ENCODE data around the gene DCAF17.
A peak's percentile ranks its signal among the peaks of the same experiment; 100 is the strongest.

The DCAF17 gene

DNA sequence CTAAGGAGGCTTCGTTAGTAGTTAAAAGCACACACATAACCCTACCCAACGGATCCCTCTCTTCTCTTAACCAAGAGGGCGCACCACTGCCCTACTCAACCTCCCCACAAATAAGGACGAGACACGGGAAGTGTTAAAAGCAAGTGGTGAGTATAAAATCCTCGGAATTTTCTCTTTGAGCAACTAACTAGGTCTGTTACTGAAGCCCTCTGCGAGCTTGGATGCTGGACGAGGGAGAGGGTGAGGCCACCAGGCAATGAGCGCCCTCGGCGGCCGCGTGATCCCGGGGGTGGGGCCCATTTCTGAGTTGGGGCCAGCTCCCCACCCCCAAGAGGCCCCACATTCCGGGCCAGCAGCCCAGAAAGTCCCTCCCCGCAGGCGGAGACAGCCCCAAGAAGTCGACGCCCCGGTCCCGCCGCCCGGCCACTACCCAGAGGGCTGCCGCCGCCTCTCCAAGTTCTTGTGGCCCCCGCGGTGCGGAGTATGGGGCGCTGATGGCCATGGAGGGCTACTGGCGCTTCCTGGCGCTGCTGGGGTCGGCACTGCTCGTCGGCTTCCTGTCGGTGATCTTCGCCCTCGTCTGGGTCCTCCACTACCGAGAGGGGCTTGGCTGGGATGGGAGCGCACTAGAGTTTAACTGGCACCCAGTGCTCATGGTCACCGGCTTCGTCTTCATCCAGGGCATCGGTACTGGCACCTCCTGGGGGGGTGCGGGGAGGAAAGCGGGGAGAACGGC lies 88.2 kb downstream of the DCAF17 start, which contains the start of gene CYBRD1 (continued):
- peak; percentile 63 for TF ChIP-seq KLF1 (tag by site-specific recombination; IDR thresholded peaks at IDR 0.05)
- TF ChIP-seq ZNF514 (tag by site-specific recombination; IDR thresholded peaks at IDR 0.05) = no peak
- TF ChIP-seq MYNN (tag by site-specific recombination; IDR thresholded peaks at IDR 0.05; ENCODE audit: borderline replicate concordance) = peak; percentile 33; the same call in 1 of the 2 replicates
- TF ChIP-seq, protein P1, sequence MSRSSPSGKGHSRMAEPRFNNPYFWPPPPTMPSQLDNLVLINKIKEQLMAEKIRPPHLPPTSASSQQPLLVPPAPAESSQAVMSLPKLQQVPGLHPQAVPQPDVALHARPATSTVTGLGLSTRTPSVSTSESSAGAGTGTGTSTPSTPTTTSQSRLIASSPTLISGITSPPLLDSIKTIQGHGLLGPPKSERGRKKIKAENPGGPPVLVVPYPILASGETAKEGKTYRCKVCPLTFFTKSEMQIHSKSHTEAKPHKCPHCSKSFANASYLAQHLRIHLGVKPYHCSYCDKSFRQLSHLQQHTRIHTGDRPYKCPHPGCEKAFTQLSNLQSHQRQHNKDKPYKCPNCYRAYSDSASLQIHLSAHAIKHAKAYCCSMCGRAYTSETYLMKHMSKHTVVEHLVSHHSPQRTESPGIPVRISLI (tag by site-specific recombination; IDR thresholded peaks at IDR 0.05) = no peak
- no peak for TF ChIP-seq ZNF707 (tag by site-specific recombination; IDR thresholded peaks at IDR 0.05)
- TF ChIP-seq OVOL3 (tag by site-specific recombination; IDR thresholded peaks at IDR 0.05) = no peak
- TF ChIP-seq, protein P2, sequence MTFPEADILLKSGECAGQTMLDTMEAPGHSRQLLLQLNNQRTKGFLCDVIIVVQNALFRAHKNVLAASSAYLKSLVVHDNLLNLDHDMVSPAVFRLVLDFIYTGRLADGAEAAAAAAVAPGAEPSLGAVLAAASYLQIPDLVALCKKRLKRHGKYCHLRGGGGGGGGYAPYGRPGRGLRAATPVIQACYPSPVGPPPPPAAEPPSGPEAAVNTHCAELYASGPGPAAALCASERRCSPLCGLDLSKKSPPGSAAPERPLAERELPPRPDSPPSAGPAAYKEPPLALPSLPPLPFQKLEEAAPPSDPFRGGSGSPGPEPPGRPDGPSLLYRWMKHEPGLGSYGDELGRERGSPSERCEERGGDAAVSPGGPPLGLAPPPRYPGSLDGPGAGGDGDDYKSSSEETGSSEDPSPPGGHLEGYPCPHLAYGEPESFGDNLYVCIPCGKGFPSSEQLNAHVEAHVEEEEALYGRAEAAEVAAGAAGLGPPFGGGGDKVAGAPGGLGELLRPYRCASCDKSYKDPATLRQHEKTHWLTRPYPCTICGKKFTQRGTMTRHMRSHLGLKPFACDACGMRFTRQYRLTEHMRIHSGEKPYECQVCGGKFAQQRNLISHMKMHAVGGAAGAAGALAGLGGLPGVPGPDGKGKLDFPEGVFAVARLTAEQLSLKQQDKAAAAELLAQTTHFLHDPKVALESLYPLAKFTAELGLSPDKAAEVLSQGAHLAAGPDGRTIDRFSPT (tag by site-specific recombination; IDR thresholded peaks at IDR 0.05) = no peak
- no peak for TF ChIP-seq HOXC10 (CRISPR knock-in tag; IDR thresholded peaks at IDR 0.05)
- TF ChIP-seq ZNF350 (tag by site-specific recombination; IDR thresholded peaks at IDR 0.05) = no peak
- TF ChIP-seq ZNF768 (tag by site-specific recombination; IDR thresholded peaks at IDR 0.05) = no peak
- no peak for TF ChIP-seq KLF16 (tag by site-specific recombination; IDR thresholded peaks at IDR 0.05)
- no peak for TF ChIP-seq ZBTB48 (tag by site-specific recombination; IDR thresholded peaks at IDR 0.05)
- no peak for TF ChIP-seq ZNF114 (tag by site-specific recombination; IDR thresholded peaks at IDR 0.05)
- 0 out of 2 replicates have a peak, but pooled peaks have one; percentile 17 for TF ChIP-seq ZNF341 (tag by site-specific recombination; IDR thresholded peaks at IDR 0.05; ENCODE audit: low read depth)
- peak; percentile 82 for TF ChIP-seq ZSCAN30 (tag by site-specific recombination; IDR thresholded peaks at IDR 0.05)
- TF ChIP-seq ZFP69B (tag by site-specific recombination; IDR thresholded peaks at IDR 0.05) = peak; percentile 96
- TF ChIP-seq, protein P3, sequence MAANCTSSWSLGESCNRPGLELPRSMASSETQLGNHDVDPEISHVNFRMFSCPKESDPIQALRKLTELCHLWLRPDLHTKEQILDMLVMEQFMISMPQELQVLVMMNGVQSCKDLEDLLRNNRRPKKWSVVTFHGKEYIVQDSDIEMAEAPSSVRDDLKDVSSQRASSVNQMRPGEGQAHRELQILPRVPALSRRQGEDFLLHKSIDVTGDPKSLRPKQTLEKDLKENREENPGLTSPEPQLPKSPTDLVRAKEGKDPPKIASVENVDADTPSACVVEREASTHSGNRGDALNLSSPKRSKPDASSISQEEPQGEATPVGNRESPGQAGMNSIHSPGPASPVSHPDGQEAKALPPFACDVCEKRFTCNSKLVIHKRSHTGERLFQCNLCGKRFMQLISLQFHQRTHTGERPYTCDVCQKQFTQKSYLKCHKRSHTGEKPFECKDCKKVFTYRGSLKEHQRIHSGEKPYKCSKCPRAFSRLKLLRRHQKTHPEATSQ (tag by site-specific recombination; IDR thresholded peaks at IDR 0.05) = no peak
- no peak for TF ChIP-seq ZNF2 (tag by site-specific recombination; IDR thresholded peaks at IDR 0.05)
- TF ChIP-seq ZXDB (tag by site-specific recombination; IDR thresholded peaks at IDR 0.05) = no peak
- TF ChIP-seq ZNF274 (IDR thresholded peaks at IDR 0.05; ENCODE audit: low read length) = no peak
- no peak for TF ChIP-seq ZNF274 (tag by site-specific recombination; IDR thresholded peaks at IDR 0.05; ENCODE audit: borderline replicate concordance)
- 0 out of 2 replicates have a peak, but pooled peaks have one; percentile 29 for TF ChIP-seq KLF9 (tag by site-specific recombination; IDR thresholded peaks at IDR 0.05; ENCODE audit: low read depth)
- no peak for TF ChIP-seq ZNF394 (tag by site-specific recombination; IDR thresholded peaks at IDR 0.05; ENCODE audit: borderline replicate concordance)
- no peak for TF ChIP-seq ZFHX2 (tag by site-specific recombination; conservative IDR thresholded peaks at IDR 0.05)
- no peak for TF ChIP-seq ZNF792 (tag by site-specific recombination; IDR thresholded peaks at IDR 0.05)
- no peak; the same call in 1 of the 2 replicates for TF ChIP-seq OSR2 (tag by site-specific recombination; IDR thresholded peaks at IDR 0.05)
- TF ChIP-seq, protein P4, sequence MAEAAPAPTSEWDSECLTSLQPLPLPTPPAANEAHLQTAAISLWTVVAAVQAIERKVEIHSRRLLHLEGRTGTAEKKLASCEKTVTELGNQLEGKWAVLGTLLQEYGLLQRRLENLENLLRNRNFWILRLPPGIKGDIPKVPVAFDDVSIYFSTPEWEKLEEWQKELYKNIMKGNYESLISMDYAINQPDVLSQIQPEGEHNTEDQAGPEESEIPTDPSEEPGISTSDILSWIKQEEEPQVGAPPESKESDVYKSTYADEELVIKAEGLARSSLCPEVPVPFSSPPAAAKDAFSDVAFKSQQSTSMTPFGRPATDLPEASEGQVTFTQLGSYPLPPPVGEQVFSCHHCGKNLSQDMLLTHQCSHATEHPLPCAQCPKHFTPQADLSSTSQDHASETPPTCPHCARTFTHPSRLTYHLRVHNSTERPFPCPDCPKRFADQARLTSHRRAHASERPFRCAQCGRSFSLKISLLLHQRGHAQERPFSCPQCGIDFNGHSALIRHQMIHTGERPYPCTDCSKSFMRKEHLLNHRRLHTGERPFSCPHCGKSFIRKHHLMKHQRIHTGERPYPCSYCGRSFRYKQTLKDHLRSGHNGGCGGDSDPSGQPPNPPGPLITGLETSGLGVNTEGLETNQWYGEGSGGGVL (tag by site-specific recombination; IDR thresholded peaks at IDR 0.05) = peak; percentile 37; the same call in 1 of the 2 replicates
- TF ChIP-seq ZNF623 (tag by site-specific recombination; IDR thresholded peaks at IDR 0.05) = no peak
- TF ChIP-seq ZNF558 (tag by site-specific recombination; IDR thresholded peaks at IDR 0.05) = no peak
- no peak for TF ChIP-seq ZNF585B (tag by site-specific recombination; IDR thresholded peaks at IDR 0.05)
- TF ChIP-seq ZNF549 (tag by site-specific recombination; IDR thresholded peaks at IDR 0.05) = no peak
- TF ChIP-seq ZNF19 (tag by site-specific recombination; IDR thresholded peaks at IDR 0.05; ENCODE audit: low read depth) = no peak
- TF ChIP-seq, protein P5, sequence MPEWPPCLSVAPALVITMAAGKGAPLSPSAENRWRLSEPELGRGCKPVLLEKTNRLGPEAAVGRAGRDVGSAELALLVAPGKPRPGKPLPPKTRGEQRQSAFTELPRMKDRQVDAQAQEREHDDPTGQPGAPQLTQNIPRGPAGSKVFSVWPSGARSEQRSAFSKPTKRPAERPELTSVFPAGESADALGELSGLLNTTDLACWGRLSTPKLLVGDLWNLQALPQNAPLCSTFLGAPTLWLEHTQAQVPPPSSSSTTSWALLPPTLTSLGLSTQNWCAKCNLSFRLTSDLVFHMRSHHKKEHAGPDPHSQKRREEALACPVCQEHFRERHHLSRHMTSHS (tag by site-specific recombination; IDR thresholded peaks at IDR 0.05) = no peak
- TF ChIP-seq RBAK (tag by site-specific recombination; IDR thresholded peaks at IDR 0.05) = no peak
- TF ChIP-seq ZNF324 (tag by site-specific recombination; IDR thresholded peaks at IDR 0.05) = no peak
- no peak for TF ChIP-seq ZNF112 (tag by site-specific recombination; IDR thresholded peaks at IDR 0.05)

Measured in HEK293 (cell line).